Gastroesophageal sphincter (tissue), 3 donors: ENCODE results near the gene TEX54.
"Not testable (repeated sequence)": the region's sequence is repeated elsewhere in the genome, so short reads cannot be mapped to it uniquely, and the experiment has no call there.

Experiments used
- CTCF ChIP-seq, 4 experiments: fragments of 200-600 bp in 2 of 4; fragments of 450-650 bp in 2 of 4; sonication (generic) in 1 of 4; IDR thresholded peaks; one replicate each; pipeline ENCODE4 v1.5.1; 2017 to 2019; ENCODE audit warnings: antibody characterized with exemption in 4 of 4, mild to moderate bottlenecking in 2 of 4, moderate library complexity in 2 of 4
- POLR2A ChIP-seq, 2 donors: fragments of 450-650 bp; IDR thresholded peaks; one replicate each; pipeline ENCODE4 v1.6.1; 2017; ENCODE audit warnings: antibody characterized with exemption in 2 of 2, mild to moderate bottlenecking in 2 of 2, moderate library complexity in 1 of 2

DNA sequence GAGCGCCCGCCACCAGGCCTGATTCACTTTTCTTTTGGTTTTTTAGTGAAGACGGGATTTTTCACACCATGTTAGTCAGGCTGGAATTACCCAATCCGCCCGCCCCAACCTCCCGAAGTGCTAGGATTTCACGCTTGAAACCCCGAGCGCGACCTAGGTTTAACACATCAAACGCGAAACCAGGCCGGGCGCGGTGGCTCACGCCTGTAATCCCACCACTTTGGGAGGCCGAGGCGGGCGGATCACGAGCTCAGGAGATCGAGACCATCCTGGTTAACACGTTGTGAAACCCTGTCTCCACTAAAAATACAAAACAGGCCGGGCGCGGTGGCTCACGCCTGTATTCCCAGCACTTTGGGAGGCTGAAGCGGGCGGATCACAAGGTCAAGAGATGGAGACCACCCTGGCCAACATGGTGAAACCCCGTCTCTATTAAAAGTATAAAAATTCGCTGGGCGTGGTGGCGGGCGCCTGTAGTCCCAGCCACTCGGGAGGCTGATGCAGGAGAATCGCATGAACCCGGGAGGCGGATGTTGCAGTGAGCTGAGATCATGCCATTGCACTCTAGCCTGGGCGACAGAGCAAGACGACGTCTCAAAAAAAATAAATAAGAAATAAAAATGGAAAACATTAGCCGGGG, 8.2 kb upstream of the TEX54 start:
- not testable (repeated sequence) for TF ChIP-seq CTCF, POLR2A (IDR thresholded peaks at IDR 0.05)
